Hematopoietic multipotent progenitor cell treated with erythropoietin and hydrocortisone succinate and interleukin-3 and kit ligand, for 6 days (in vitro differentiated cells): ENCODE results near the gene CELF2.
A peak's percentile ranks its signal among the peaks of the same experiment; 100 is the strongest.

Source experiments
- DNase-seq: peaks from one replicate; pipeline ENCODE4 v3.0.0-alpha.2; 2015

Gene CELF2

DNA sequence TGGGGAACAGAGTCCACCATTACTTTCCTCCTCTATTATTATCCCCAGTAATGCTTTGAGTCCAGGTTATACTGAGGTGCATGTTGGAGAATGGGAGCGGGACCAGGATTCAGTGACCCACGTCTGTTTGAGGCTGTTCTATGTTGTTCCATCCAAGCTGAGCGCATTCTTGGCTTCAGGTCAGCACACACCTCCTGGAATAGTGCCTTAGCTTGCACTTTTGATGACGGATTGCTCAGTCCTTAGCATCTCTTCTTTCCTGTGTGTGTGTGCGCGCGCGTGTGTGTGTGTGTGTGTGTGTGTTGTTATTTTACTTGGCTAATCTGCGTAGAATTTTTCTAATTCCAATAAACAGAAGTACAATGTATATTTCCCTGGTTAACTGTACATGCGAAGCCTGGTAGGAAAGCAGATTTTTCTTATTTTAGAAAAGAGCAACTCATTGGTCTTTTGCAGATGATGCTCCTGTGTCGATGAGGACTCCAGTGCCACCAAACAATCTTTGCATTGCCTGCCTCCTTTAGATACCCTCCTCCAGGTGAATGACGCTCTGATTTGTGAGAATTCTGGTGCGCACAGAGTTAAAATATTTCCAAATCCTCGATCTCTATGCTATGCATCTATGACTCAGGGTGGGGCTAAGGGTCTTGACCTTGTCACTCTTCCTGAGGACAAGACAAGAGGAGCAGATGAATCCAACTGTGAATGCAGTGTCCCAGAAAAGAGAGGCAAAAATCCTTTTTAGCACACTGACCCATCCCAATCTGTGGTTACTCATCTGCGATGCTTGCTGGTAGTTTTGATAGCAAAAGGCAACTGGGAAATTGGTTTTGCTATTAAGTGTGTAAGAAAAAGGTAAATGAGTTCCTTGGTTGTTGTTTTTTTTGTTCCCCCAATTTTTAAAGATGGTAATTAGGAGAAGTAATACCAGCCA lies 13.3 kb upstream of the CELF2 start:
- DNase-seq, result no peak

DNA sequence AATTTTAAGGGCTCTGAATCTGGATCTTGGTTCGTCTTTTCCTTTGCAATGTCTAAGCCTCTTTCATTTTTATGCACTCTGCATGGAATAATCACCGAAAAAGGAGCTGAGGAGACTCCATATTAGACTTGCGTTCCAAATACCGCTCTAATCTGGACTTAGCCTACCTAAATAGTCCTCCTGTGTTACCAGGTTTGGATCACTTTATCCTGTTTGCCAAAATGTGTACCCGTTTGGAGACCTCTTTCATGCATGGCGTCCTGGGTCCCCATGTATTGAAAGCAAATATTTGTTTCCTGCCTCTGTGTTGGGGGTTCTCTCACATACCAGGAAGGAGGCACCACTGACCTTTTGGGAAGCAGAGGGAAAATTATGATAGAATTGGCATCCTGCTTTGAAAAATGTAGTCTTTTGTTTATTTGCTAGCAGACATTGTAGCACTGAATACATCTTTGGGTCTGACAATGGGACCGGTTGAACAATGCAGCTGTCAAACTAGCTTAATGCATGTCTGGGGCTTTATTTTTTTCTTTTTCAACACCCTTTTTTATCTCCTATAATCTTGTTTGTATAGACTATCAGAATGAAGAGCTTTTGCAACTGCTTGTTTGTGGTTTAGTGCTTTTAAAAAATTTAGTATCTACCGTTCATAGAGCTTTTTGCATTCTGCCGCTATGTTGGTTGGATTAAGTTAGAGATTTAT lies 11.8 kb upstream of the CELF2 start:
- DNase-seq, result no peak

DNA sequence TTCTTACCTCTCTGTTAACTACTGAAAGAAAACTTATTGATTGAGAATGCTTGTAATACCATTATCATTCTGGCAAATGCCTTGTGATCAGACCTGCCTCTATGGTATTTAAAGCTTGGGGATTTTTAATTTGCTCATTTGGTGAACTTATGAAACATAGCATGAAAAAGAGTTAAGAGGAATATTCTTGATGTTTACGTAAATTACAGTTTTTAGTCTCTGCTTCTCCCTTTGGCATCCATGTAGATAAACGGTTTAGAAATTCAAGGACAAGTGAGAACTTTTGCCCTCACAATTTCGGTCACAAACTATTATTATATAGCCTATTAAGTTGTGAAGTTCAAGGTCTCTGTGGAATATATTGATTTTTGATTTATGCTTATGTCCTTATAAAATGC lies 11.2 kb upstream of the CELF2 start:
- no peak for DNase-seq

DNA sequence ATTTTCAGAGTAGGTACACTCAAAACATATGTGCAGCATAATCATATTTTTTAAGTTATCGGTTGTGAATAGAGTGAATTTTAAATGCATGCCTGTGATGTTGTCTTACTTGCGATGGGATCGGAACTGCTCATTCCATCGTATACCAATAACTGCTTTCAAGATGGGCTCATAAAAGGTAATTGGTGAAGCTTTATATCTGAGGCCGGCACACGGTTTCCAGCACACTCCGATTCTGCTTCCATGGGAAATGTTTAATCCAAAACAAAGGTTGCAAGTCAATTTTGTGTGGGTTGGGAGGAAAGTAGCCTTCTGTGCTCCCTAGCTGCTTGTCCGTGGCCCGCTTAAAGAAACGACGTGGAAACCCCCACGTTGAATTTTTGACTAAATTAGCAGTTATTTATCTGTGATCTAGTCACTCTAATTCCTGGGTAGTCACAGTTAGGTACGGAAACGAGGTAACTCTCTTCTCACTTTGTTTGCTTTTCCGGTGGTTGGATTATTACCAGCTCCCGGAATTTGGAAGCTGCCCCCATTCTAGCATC lies 10.1 kb upstream of the CELF2 start:
- no peak for DNase-seq

DNA sequence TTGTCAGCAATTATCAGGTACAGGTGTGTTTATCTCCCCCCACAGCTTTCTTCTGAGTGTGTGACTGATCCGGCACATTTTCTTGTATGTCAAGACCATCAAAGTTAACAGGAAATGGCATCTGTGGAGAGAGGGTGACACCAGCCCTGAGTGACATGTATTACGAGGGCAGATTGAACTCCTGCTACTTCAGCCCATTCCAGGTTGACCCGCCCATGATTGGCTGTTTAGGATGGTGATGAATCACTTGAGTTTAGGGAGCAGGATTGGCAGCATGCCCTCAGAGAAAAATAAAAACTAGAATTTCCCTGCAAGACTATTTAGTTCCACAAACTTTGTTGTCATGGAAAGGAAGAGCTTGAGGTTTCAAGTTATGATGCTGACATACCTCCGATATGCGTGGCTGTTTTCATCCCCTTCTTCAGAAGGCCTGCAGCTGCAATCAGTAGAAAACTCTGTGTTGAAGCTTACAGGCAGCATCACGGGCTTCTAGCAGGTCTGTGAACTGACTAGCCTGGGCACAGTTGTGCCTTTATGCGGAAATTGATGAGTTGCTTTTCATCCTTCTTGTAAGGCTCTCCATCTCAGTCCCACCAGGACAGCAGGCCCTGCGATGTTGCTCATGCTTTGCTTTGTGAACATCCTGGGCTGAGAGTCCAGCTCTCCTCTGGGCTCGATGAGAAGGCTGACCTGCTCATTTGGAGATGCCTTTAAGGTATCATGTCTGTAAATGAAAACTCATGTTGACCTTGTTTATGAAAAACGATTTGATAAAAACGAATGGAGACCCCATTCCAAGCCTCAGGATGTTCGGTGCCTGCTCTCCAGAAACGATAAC lies 8.0 kb upstream of the CELF2 start:
- no peak for DNase-seq

DNA sequence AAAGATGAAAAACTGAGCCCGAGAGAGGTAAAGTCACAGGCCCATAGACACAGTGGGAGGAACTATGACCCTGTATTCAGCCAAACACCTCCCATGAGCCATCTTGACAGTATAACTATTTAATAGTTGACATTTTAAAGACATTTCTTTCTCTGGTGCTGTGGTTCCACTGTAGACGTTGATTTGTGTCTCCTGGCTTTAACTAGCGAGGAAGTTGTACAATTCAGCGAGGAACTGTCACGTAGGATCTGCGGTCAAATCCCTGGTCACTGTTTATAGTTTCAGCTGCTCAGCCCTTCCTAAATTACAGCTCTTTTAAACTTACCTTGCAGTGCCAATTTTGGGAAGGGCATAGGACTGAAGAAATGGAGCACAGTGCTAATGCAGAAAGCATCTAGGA lies 7.1 kb upstream of the CELF2 start:
- DNase-seq, result no peak

DNA sequence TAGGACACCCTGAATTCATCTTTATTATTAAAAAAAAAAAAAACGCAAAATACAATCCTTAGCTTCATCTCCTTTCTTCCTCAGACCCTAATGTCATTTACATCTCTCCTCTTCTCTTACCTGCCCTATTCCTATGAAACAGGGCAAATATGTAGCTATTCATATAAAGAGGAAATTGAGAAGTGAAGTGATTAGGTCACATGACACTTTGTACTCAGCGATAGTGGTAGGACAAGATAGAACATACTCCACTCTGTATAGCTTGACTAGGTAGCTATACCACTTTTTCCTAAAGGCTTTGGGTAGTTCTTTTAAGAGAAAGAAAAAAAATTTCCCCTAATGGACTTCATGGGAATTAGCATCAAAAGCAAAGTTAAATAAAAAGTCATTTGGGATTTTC lies 6.2 kb upstream of the CELF2 start:
- DNase-seq, result no peak

DNA sequence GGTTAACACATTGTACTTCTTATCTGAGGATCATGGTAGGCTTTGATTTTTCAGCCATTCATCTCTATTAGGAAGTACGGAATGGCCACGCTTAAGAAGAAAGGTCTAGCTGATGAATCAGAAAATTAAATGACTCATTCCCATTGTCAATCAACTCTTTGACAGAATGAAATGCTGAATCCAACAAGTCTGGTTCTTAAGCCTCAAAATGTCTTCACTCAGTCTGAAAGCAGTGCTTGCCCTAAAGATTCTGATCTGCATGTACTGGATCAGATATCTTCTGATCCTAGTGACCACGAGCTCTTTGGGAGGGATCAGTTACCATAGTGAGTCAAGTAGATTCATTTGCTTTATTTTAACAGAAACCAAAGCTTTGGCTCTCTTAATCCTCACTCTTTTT lies 5.7 kb upstream of the CELF2 start:
- DNase-seq, result no peak

DNA sequence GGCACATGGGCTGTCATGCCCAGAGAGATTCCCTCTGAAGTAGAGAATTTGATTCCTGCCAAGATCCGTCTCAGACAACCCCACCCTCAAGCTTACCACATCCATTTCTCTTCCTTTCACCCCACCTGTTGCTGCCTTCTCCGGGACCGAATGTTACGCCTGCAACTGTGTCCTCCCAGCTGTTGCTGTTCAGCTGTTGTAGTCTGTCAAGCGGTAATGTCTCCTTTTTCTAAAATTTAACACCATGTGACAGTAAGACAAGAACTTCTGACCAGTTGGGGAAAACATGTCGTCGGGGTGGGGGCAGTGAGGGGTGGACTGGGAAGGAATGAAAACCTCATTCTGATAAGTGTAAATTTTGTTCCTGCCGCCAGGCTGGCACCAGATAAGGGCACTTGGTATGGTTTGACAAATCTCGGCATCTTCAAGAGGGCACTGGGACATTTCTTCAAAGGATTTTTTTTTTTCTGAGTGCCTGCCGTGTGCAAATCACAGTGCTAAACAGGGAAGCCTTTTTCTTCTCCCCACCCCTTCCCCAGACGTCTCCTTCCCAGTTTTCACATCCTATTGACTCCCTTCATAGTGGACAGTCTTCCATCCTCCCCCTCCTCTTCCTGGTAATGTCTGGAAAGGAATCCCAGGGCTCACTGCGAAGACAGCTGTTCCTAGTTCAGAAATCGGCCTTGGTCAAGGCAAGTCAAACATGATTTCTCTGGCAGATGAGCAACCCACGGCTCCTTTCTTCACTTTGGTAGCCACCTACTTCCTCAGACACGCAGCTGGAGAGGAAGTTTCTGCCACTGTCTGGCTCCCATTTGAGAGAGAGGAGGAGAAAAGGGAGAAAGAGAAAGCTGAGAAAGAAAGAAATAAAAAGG lies 5.0 kb upstream of the CELF2 start:
- DNase-seq, result no peak

DNA sequence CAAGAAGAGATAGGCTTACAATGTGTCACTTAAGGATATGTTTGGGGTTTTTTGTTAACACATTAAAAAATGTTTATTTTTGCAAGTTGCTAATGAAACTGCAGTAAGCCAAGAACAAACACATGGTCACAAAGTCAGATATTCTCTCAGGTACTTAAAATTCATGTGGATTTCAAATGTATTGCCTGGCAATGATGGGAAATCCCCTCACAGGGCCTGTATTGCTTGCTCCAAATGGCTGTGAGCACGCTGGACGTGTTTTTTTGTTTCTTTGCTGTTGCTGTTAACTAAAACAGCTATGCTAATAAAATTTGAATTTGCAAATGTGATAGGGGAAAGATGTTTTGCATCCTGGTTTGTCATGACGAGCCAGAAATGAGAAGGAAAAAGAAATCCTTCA lies 3.8 kb upstream of the CELF2 start:
- DNase-seq, result no peak

DNA sequence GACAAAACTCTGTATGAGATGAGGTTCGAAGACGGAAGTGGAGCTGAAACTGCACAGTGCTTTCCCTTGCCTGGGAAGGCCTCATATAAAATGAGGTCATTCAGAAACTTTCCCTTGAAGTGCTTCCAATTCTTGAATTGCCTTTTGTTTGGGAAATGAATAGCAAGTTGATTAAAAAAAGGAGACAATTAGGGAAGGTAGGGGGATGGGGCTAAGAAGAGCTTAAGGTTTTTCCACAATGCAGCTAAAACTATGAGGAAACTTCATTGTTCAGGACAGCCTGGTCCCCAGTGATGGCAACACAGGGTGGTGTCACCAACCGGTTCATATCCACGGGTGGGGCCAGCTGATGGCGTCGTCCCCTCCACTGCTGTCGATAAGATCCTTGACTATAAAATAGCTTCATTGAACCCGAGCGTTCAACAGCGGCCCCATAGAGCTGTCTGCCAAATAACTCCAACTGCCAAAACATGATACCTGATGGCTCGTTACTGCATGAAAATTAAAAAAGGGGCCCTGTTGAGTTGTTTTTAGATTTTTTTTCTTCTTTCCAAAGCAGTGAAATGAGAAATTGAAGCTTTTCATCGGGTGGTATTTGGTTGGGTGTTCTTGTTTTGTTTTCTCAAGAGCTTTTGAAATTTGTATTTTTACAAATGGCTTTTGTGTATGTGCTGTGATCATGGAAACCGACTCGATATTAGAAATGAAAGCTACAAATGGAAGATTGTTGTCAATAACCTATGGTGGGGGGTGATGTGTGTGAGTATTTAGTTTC lies 2.8 kb upstream of the CELF2 start:
- DNase-seq, result no peak

DNA sequence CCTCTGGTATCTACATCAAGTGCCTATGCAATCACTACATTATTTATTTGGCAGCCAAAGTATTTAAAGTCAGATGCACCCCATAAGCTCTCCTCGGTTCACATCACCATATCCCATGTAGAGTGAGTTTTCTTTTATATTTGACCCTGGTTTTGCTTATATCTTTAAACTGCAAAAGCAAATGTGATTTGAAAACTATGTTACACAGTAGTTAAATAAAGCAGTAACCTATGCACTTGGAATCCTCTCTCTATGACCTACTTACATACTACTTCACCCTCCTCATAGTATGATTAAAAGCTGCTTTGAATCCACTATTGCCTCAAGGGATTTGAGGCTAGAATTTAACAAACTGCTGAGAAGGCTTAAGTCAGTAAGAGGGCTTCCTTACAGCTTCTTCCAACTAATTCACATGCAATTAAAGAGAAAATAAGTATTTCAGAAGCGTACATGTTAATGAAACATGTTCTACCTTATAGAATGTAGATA lies 2.2 kb upstream of the CELF2 start:
- DNase-seq, result no peak

DNA sequence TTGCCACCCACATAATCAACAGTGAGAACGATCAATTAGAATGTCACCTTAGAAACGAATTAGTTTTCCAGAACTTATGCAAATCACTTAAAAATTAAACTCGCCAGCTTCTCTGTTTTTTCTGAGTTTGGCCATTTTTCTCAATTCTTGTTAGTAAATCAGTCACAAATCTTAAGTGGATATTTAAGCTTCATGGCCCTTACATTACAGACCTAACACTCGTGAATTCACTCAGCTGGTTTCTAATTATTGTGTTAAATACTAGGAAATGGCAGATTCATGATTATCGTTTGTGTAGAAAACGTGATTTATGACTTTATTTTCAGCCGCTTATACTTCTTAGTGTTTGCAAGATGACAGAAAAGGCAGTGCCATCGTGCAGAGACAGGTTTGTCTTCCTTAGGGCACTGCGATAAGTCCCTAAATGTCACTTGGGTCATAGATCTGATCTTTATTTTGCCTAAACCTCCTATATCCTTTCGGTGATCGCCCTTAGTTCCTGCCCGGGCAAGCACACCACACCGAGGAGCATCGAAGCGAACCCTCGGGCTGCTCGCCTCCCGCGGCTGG lies 587 bp upstream of the CELF2 start:
- peak; percentile 18 for DNase-seq

DNA sequence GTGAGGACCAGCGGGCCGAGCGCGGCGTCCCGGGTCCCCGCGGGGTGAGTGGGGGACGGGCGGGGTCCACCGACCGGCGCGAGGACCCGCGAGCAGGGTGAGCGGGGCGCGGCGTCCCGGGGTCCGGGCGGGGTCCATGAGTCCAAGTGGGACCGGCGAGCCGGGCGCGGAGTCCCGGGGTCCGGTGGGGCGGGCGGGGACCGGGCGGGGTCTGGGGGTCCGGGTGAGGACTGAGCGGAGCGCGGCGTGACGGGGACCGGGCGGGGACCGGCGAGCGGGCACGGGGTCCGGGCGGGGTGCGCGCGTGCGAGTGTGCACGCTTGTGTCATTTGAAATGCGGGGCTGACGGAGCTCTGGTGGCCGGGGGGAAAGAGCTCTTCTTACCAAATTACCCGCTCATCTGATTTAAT lies 765 bp downstream of the CELF2 start:
- DNase-seq, result no peak

DNA sequence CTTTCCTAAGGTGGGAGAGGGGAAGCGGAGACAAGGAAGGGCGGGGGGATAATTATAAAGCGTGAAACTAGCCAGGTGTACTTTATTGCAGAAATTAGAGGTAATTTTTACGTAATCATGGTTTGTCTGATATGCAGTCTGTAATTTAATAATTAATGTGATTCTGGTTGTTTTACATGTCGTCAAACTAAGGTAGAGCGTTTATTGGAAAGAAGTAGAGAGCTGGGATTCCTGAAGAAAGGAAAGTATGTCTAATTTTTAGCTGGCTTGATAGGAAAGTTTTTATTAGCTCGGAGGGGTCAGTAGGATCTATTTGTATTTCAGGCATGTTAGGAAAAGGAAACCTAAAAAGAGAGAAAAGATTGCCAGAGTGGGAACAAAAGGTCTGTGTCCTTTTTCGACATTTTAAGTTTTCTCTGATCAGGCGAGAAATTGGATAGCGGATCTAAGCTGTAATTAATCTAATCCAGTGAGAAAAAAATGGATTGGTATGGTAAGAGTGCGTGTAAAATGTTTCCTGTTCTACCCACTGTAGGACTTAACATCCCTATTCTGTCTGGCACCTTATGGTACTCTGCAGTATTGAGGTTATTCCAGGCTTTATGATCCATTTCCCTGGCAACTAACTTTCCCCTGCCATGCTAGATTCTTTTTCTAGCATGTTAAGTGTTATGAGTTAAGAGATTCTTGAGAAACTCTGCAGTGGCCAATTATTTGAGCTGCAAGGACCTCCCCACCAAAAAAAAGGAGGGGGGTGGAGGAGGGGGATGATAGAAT lies 1.4 kb downstream of the CELF2 start:
- DNase-seq, result no peak

DNA sequence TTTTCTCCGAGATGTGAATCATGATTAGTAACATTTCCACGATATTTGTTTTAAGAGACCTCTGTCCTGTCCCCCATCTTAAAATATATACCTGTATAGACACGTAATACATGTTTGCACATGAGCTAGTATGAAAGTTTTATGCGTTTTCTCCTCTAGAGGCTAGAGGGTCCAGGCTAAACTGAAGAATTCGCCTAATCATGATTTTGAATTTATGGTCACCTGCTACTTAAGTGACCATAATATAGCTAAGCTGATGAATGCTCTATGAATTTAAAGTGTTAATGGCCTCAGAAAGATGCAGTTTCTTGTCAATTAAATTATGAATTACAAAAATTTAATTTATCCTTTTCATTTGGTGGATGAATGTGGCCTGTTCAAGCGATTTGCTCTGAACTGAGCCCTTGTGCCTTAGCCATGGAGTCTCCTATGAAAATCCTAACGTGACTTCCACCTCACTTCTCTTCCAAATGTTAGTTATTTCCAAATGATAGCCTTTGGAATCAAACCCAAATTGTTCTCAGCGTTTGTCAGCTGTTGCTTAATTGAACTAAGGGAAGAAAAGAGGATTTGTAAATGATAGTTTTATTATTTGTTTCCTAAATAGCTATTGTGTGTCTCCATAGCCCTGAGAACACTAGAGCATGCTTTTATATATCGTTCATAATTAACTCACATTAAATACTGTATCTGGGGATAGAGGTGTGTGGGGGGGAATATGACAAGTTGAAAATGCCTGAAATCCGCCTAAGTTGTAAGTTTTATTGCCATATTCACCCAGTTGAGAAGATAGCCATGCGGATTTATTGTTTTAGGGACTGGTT lies 2.3 kb downstream of the CELF2 start:
- DNase-seq, result no peak

DNA sequence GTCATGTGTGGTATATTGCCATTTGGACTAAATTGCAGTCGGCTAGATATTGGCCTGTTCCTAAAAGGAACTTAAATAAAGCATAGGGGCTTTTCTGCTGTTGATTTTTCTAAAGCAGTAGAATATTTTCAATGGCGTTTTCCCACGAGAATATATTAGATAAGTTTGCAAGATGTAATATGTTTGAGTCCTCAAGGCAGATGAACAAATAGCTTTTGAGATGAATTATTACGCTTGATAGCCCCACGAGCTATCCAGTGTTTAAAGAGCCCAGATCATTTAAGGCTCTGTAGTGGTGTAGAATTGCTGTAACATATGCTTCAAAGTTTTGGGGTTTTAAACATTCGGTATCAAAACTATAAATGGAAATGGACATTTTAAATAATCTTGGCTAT lies 2.9 kb downstream of the CELF2 start:
- no peak for DNase-seq

DNA sequence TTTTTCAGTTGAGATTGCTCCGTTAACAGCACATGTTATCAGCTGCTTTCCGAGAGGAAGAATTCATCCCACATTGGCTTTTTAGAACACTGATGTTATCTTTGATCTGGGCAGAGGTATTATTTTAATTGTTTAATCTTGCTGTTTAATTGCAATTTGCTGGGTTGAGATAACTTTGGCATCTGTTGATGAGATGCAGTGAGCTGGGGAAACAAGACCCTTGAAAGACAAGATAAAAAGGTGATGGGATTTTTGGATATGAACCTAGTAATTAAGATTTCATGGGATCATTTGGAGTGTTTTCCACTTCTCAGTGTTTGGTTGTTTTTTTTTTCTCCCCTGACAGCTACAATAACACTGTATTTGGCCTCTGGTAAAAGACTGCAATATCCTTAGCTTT lies 4.5 kb downstream of the CELF2 start:
- DNase-seq, result no peak
